Ovary (tissue), 9 donors: ENCODE measurements around the gene SOX3. TPM values are rescaled to one million over a fixed set of nuclear protein-coding genes. Genes with fewer than 3 reads are reported as not detected.

Experiments used
- DNase-seq, 5 donors: peaks; one replicate each; pipeline ENCODE4 v3.0.0-alpha.2; 2019 to 2020
- H3K27ac ChIP-seq, 2 donors: fragments of 200-600 bp; one replicate each; pipeline versions ENCODE4 v1.5.1 to v1.8.0; 2019 to 2022
- H3K27me3 ChIP-seq: fragments of 200-600 bp; one replicate; pipeline ENCODE4 v1.8.0; 2022
- H3K36me3 ChIP-seq: fragments of 200-600 bp; sonication (generic); one replicate; pipeline ENCODE4 v1.5.1; 2019
- H3K4me1 ChIP-seq: one replicate; pipeline ENCODE4 v1.8.1; 2013; ENCODE audit warnings: mild to moderate bottlenecking, moderate library complexity; ENCODE audit not compliant: insufficient read depth
- H3K4me3 ChIP-seq: fragments of 200-600 bp; sonication (generic); one replicate; pipeline ENCODE4 v1.5.1; 2017
- H3K9me3 ChIP-seq, 2 donors: fragments of 200-600 bp in 1 of 2; sonication (generic) in 1 of 2; one replicate each; pipeline versions ENCODE4 v1.5.1 to v1.8.1; 2013 to 2019; ENCODE audit warnings: mild to moderate bottlenecking in 1 of 2, moderate library complexity in 1 of 2
- CTCF ChIP-seq, 3 donors: fragments of 450-650 bp in 2 of 3; fragments of 200-600 bp in 1 of 3; IDR thresholded peaks; one replicate each; pipeline versions ENCODE4 v1.5.1 to v1.8.0; 2016 to 2022; ENCODE audit warnings: antibody characterized with exemption in 3 of 3, mild to moderate bottlenecking in 1 of 3
- EP300 ChIP-seq: sonication (generic); formaldehyde crosslinking; IDR thresholded peaks from one replicate; pipeline ENCODE4 v1.6.1; 2017; ENCODE audit warnings: antibody characterized with exemption
- POLR2A ChIP-seq: fragments of 450-650 bp; IDR thresholded peaks from one replicate; pipeline ENCODE4 v1.6.1; 2017; ENCODE audit warnings: antibody characterized with exemption, mild to moderate bottlenecking, moderate library complexity
- WGBS, 3 donors: extraction: QIAGEN DNeasy Blood & Tissue Kit in 1 of 3; methylation state at CpG; one replicate each; pipeline versions ENCODE4 v1.1.5 to v1.1.7; 2013 to 2017; 5-methylcytosine and 5-hydroxymethylcytosine counted together
- intact Hi-C, 4 donors: fragments of 100-400 bp; cut with DNase I; formaldehyde crosslinking; loops; one replicate each; pipeline versions ENCODE4 v1.11.0 to v1.15.1; 2022 to 2023
- polyA plus RNA-seq, 2 donors: library from polyadenylated mRNA; stranded (reverse); fragments of 200-250 nt in 1 of 2; fragments of 350-450 nt in 1 of 2; fragmentation: Illumina TruSeq in 1 of 2; extraction: RNeasy Lipid Tissue Mini Kit (QIAGEN cat#74804) in 1 of 2; gene quantifications; one replicate each; pipeline ENCODE4 v1.2.3, GENCODE V29; 2013 to 2014
- total RNA-seq, 7 donors: library from RNA; depleted of rRNA in 2 of 7; stranded (reverse); fragments of >200 nt in 2 of 7; fragmentation: NEBNext Ultra II Directional in 3 of 7; extraction: Animal tissue kit (Norgen Biotek cat#: 25700) in 3 of 7; gene quantifications; one replicate each; pipeline versions ENCODE4 v1.1.0 to v1.2.4, GENCODE V29; 2016 to 2023
- donor health status: DM: no; HTN: no; CAD: no; lungs with moderate emphysema.
- donor health status: DM: no; HTN: no; CAD: no.
- donor health status: Bipolar disorder and iron deficiency.
- donor health status: DM: yes; HTN: yes; CAD: no.
- donor health status: DM: no; HTN: no; CAD: no.
- donor health status: DM: yes; HTN: yes; CAD: no.

The SOX3 gene
- total and polyA plus RNA-seq, 9 donors: 0.04 to 9.7 (median 1.2) TPM; not detected in 3

- Histone ChIP-seq H3K36me3 (no peaks in the 10 kb centered on the region), H3K27ac (no peak overlapping the region), H3K9me3 (no peaks in the 10 kb centered on the region), H3K27me3 (no peaks in the 10 kb centered on the region), H3K4me1 (no peaks in the 10 kb centered on the region), H3K4me3 (no peak overlapping the region)
- TF ChIP-seq EP300: no peak
- no peak for TF ChIP-seq CTCF (IDR thresholded peaks at IDR 0.05)
- TF ChIP-seq POLR2A: no peak
- no peak for DNase-seq
- intact Hi-C loops: no loop called here
- 28 to 36% (median 31%) methylated on average over 14 of the region's 14 CpGs for WGBS, 3 donors
Measured at GRCh38 chrX:140501940-140502468, 2.9 kb downstream of the SOX3 start.

- H3K4me1 ChIP-seq: no peaks in the 10 kb centered on the region
- no peaks in the 10 kb centered on the region for H3K9me3 ChIP-seq
- WGBS, 3 donors: 25 to 29% (median 28%) methylated on average over 13 of the region's 13 CpGs
- TF ChIP-seq POLR2A (no peak), EP300 (no peak), CTCF (IDR thresholded peaks at IDR 0.05) (no peak)
- no peaks in the 10 kb centered on the region for H3K36me3 ChIP-seq
- DNase-seq: no peak
- intact Hi-C loops: no loop called here
- no peak overlapping the region for H3K27ac ChIP-seq
- no peak overlapping the region for H3K4me3 ChIP-seq
- H3K27me3 ChIP-seq: no peaks in the 10 kb centered on the region
Measured at GRCh38 chrX:140501321-140501720, 3.5 kb downstream of the SOX3 start.

GRCh38 chrX:140500441-140500840 lies 4.4 kb downstream of the SOX3 start:
- TF ChIP-seq CTCF (IDR thresholded peaks at IDR 0.05): no peak
- TF ChIP-seq EP300: no peak
- no peak for TF ChIP-seq POLR2A
- DNase-seq: no peak

GRCh38 chrX:140495739-140496138 lies 9.1 kb downstream of the SOX3 start:
- no peaks in the 10 kb centered on the region for H3K4me1 ChIP-seq
- no peaks in the 10 kb centered on the region for H3K9me3 ChIP-seq
- TF ChIP-seq CTCF (IDR thresholded peaks at IDR 0.05) (no peak), EP300 (no peak)
- no peak for DNase-seq
- WGBS, 3 donors: 71 to 86% (median 79%) methylated on average over 1 of the region's 1 CpG
- no peaks in the 10 kb centered on the region for H3K36me3 ChIP-seq
- no peak overlapping the region for H3K27ac ChIP-seq
- intact Hi-C loops: no loop called here
- H3K4me3 ChIP-seq: no peak overlapping the region
- no peaks in the 10 kb centered on the region for H3K27me3 ChIP-seq

More at GRCh38 chrX:140500441-140500840, 4.4 kb downstream of the SOX3 start:
- no peaks in the 10 kb centered on the region for H3K4me1 ChIP-seq
- no peak overlapping the region for H3K4me3 ChIP-seq
- 12 to 22% (median 14%) methylated on average over 9 of the region's 9 CpGs for WGBS, 3 donors
- no peaks in the 10 kb centered on the region for H3K27me3 ChIP-seq
- H3K27ac ChIP-seq: no peak overlapping the region
- intact Hi-C loops: no loop called here
- H3K9me3 ChIP-seq: no peaks in the 10 kb centered on the region
- no peaks in the 10 kb centered on the region for H3K36me3 ChIP-seq
